ENCODE measurements around the gene CST4.
A peak's percentile ranks its signal among the peaks of the same experiment; 100 is the strongest.
"Not testable (repeated sequence)": the region's sequence is repeated elsewhere in the genome, so short reads cannot be mapped to it uniquely, and the experiment has no call there.

CST4 gene

DNA sequence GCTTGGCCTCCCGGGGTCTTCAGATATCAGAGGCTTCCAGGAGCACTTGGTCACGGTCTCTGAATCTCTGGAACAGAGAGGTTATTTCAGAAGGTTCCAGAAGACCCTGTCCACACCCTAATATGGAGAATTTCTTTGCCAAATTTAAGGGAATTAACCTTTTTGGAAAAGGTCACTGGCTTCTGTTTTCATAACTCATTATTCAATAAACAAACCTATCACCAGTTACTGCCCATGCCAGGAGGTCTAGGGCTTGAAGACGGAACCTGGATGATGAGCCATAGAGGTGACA, 507 bp upstream of the CST4 start:
- DNase-seq (ENCODE audit: low read depth in 4 of 4, low spot score in 1 of 4), result no peak

DNA sequence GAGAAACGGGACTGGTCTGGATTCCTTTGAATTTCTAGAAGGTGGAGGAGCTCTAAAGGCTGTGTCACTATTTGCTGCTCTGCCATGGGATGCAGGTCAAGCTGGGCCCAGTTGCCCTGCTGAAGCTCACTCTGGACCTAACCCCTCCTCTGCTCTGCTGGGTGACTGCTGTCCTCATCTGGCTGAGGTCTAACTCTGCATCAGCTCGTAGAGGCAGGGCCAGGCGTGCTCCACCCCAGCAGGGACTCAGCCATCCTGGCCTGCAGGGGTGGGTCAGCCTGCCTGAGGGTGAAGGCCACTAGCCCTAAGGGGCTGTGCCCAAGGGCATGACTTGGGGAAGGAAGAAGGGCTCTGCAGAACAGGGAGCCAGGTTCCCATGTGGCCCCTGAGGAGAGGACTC, 852 bp downstream of the CST4 start:
- DNase-seq (ENCODE audit: low read depth in 4 of 4, low spot score in 1 of 4), result no peak

GRCh38 chr20:23686046-23686750, 2.6 kb downstream of the CST4 start:
- no peak for DNase-seq (ENCODE audit: low read depth in 4 of 4, low spot score in 1 of 4)

- not testable (repeated sequence) for DNase-seq (ENCODE audit: low read depth in 4 of 4, low spot score in 1 of 4)
Observed at GRCh38 chr20:23685529-23685896, 3.3 kb downstream of the CST4 start.

- DNase-seq (ENCODE audit: low read depth in 4 of 4, low spot score in 1 of 4), result no peak
Observed at GRCh38 chr20:23684261-23684660, 4.6 kb downstream of the CST4 start.

DNA sequence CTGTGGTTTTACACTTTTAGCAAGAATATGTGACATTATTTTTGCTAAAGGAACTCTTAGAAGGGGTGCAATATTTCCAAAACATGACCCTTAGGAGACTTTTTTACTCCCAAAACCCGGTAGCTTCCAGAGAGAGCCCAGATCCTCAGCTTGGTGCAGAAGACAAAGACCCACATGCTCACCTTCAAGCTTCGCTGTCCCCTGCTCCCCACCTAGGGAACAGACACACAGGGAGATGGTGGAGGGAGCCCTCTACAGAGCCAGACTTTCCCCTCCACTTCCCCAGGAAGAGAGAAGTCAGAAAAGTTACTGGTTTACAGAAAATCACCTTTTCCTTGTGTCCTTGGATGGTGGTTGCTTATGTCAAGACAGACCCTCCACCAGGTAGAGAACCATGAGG, 5.0 kb downstream of the CST4 start:
- DNase-seq (ENCODE audit: low read depth in 4 of 4, low spot score in 1 of 4), result no peak

- DNase-seq (ENCODE audit: low read depth in 4 of 4, low spot score in 1 of 4), result no peak
Observed at GRCh38 chr20:23683281-23683680, 5.6 kb downstream of the CST4 start.

GRCh38 chr20:23680146-23680545, 8.7 kb downstream of the CST4 start:
- no peak for DNase-seq (ENCODE audit: low read depth in 4 of 4, low spot score in 1 of 4)

GRCh38 chr20:23679133-23680092, 9.4 kb downstream of the CST4 start:
- no peak for DNase-seq (ENCODE audit: low read depth in 4 of 4, low spot score in 1 of 4)

DNA sequence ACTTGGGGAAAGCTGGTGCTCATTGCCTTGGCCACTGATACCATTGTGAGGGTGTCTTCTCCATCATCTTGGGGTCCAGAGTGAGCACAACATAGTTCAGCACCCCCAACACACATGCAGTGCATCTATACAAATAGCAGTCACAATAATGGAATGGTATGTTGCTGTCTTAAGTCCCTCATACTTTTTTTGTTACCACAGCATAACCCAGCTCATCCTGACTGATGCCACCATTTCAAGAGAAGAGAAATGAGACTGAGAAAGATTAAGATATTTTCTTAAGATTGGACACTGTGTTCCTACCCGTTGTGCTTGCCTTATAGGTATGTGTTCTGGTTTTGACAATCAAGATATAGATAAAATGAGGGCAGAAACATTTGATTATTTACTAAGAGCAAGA, 15.6 kb downstream of the CST4 start:
- DNase-seq (ENCODE audit: low read depth in 4 of 4, low spot score in 1 of 4), result no peak

DNA sequence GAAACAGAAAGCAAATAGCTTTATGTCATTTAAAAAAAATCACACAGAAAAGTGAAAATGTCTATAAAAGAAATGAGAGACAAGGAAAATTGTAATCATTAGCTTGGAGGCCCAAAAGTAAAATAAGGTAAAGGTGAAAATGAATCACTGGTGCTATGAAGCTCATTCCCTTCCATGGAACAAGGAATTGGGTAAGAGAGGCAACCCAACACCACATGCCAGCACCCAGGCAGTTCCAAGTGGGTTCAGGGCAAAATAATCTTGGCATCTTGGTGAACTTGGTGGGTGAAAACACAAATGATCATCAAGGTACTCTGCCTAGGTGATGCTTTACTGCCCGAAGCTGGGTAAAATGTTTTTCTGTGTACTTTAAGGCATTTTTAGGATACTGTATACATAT, 16.7 kb downstream of the CST4 start:
- DNase-seq (ENCODE audit: low read depth in 4 of 4, low spot score in 1 of 4), result no peak

GRCh38 chr20:23671479-23671878, 17.4 kb downstream of the CST4 start:
- DNase-seq (ENCODE audit: low read depth in 4 of 4, low spot score in 1 of 4), result no peak

GRCh38 chr20:23670361-23670760, 18.5 kb downstream of the CST4 start:
- no peak for DNase-seq (ENCODE audit: low read depth in 4 of 4, low spot score in 1 of 4)

- DNase-seq (ENCODE audit: low read depth in 4 of 4, low spot score in 1 of 4), result no peak
Observed at GRCh38 chr20:23669866-23670265, 19.0 kb downstream of the CST4 start.

GRCh38 chr20:23669327-23669726, 19.5 kb downstream of the CST4 start:
- no peak for DNase-seq (ENCODE audit: low read depth in 4 of 4, low spot score in 1 of 4)

DNA sequence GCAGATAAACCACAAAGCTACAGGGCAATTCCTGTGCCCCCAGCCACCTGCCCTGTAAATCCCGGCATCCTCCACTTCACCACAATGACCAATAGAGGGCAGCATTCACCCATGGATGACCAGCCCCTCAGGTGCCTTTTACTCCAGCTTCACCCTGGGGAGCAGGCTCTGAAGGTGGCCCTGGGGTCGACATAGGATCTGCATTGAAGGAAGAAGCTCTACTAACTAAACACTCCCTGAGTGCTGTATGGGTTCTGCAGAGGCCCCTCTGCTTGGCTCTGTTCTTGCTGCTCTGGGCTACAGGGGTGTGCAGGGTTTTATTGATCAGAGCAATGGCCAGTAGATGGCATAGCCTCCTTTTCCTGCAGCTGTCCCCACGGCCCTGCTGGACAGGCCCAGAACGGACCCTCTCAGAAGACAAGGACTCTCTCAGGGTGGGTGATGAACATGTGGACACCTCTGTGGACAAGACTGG, 20.3 kb downstream of the CST4 start:
- DNase-seq (ENCODE audit: low read depth in 4 of 4, low spot score in 1 of 4), result peak in 1 of 4 experiments; percentile 11

GRCh38 chr20:23667666-23668065, 21.2 kb downstream of the CST4 start:
- DNase-seq (ENCODE audit: low read depth in 4 of 4, low spot score in 1 of 4), result no peak

- DNase-seq (ENCODE audit: low read depth in 4 of 4, low spot score in 1 of 4), result no peak
Observed at GRCh38 chr20:23666698-23667097, 22.1 kb downstream of the CST4 start.

GRCh38 chr20:23666189-23666588, 22.6 kb downstream of the CST4 start:
- no peak for DNase-seq (ENCODE audit: low read depth in 4 of 4, low spot score in 1 of 4)

DNA sequence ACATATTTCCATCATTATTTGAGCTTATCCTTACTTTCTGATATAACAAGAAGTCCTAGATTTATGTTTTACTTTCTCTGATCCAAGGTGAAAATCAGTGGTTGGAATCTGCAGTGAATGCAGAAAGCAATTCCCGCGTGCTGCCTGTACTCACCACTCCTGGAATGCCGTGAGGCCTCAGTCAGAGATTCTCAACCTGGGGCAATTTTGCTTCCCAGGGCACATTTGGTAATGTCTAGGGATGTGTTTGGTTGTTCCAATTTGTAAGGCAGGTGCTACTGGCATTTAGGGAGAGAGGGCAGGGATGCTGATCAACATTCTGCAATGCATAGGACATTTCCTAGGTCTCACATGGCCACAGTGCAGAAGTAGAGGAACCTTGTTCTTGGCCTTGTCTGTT, 23.9 kb downstream of the CST4 start:
- no peak for DNase-seq (ENCODE audit: low read depth in 4 of 4, low spot score in 1 of 4)

DNA sequence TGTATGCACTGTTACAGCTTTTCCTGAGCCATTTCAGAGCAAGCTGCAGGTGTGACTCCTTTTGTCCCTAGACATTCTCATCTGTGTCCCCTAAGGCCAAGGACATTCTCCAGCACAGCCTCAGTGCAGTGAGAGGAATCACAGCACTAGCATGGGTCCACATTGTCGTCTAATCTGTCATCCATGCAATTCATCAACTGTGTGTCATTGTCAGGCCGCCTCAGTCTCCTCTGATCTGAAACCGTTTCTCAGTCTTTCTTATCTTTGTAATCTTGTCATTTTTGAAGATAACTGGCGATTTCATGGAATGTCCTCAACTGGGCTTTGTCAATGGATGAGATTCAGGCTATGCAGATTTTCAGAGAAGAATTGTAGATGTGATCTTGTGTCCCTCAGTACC, 24.8 kb downstream of the CST4 start:
- not testable (repeated sequence) for DNase-seq (ENCODE audit: low read depth in 4 of 4, low spot score in 1 of 4)

DNA sequence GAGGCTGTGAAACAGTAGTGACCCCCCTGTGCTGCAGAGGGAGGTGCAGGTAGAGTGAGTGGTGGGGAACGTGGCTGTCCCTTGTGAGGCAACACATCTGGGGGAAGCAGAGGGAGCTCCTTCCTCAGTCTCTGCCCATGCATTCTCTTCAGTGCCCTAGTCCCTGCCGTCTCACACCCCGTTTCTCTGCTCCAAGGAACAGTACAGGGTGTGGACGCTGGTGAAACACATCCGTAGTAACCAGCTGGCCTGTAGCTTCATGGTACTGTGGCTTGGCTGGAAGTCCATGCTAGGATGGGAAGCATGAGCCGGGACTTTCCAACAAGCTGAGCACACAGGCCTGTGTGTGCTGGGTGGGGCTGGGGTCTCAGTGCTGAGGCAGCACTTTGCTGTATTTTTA, 25.7 kb downstream of the CST4 start:
- DNase-seq (ENCODE audit: low read depth in 4 of 4, low spot score in 1 of 4), result no peak
